Stimulated activated naive CD4-positive, alpha-beta T cell treated with Interleukin-2 at 50 U/mL for 16 hours (primary cell): ENCODE measurements around the gene HABP4.

Experiments used
- DNase-seq: peaks from one replicate; lab custom pipeline; 2025; lab: John Stamatoyannopoulos, UW

Gene HABP4

DNA sequence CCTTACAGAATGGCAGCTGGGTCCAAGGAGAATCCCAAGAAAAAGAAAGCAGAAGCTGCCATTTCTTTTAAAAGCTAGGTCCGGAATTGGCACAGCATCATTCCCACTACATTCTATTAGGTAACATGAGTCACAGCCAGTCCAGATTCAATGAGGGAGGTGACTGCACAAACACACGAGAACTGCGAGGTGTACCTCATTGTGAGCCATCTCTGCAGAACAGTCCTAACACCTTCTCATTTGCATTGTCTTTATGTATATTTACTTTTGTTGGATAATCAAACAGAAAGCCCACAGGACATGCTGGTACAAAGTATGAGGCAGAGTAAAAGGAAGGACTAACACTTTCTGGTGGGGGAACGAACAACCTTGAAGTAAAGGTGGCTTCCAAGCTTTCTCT lies 14.6 kb upstream of the HABP4 start:
- no peak for DNase-seq

DNA sequence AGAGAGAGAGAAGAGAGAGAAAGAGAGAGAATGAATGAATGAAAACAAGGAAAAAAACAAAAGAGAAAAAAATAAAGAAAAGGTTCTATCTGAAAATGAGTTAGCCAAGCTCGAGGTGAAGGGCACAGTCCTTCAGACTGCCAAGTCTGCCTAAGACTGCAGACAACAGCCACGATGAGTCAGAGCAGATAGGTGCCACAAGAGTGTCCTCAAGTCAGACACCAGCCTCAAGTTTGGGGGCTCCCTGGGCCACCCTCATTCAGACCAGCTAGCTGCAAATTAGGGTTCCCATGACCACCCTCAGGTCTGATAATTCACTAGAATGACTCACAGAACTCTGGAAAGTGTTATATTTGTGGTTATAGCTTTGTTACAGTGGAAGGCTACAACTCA lies 13.9 kb upstream of the HABP4 start:
- no peak for DNase-seq

DNA sequence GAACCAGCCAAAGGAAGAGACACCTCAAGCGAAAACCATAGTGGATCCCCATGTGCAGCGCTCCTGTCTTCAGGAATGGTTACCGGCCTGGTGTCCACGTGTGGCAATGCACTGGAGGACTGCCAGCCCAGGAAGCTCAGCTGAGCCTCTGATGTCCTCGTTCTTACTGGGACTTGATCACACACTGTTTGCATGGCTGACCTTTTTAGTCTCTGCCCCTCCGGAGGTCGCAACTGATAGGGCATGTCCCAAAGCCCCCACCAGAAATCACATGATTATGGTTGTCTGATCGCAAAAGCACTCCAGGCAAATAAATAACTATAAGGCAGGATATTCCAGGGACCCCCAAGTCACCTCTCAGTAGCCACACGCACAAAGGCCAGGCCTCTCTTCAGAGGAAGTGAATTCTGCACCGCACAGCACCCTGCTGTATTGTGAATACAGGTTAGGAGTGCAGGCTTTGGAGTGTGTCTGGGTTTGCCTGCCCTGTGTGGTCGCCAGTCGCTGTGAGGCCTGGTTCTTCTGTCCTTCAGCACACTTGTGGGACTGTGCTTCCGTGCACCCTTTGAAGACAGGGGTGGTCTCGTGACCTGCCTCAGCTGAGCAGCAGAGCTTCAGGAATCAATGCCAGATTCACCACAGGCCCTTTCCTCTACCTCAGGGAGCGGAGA lies 13.4 kb upstream of the HABP4 start:
- no peak for DNase-seq

DNA sequence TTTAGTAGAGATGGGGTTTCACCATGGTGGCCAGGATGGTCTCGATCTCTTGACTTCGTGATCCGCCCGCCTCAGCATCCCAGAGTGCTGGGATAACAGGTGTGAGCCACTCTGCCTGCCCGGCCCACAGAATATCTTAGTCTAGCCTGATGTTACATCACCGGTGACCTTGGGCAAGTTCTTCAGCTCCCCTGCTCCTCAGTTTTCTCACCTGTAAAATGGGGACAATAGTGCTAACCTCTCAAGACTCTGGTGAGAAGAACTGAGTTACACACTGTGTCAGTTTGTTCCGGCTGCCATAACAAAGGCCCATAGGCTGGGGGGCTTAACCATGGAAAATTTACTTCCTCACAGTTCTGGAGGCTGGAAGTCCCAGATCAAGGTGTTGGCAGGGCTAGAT lies 12.5 kb upstream of the HABP4 start:
- no peak for DNase-seq

DNA sequence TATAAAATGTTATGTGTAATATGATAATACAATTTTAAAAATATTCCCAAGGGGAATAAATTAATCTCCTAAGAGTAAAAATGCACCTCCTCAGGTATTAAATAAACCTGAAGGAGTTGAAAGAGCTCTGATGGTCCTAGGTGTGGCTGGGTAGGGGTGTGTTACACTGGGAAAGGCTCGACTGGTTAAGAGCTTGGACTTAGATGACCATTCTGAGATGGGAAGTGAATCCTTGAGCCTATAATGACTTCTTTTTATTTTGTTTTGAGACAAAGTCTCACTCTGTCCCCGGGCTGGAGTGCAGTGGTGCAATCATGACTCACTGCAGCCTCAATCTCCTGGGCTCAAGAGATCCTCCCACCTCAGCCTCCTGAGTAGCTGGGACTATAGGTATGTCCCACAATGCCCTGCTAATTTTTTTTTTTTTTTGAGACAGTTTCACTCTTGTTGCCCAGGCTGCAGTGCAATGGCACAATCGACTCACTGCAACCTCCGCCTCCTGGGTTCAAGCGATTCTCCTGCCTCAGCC lies 9.2 kb upstream of the HABP4 start:
- no peak for DNase-seq

DNA sequence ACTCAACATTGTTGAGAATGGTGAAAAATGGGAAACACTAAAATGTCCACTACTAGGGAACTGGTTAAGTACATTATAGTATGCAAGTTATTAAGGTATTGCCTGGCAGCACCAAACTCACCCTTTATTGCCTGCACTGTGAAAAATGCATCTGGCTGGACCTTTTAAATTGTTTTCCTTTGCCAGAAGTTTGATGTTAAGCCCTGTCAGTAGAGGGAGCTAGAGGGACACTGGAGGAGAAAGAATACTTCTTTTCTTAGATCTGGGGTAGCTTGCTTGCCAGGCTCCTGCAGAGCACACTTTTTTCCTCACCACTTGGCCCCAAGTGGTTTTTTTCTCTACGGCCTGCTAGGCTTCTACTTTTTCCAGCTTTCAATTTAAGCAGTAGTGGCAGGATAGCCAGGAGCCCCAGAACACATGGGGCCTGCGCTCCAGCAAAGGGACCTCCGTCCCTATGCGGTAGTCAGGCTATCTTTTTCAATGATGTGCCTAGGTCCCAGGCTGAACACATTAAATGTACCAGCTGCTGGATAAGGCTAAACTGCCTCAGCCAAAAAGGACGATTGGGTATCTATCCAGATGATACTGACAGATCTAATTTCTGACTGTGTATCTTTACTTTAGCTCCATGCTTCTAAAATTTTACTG lies 8.0 kb upstream of the HABP4 start:
- DNase-seq, result no peak

DNA sequence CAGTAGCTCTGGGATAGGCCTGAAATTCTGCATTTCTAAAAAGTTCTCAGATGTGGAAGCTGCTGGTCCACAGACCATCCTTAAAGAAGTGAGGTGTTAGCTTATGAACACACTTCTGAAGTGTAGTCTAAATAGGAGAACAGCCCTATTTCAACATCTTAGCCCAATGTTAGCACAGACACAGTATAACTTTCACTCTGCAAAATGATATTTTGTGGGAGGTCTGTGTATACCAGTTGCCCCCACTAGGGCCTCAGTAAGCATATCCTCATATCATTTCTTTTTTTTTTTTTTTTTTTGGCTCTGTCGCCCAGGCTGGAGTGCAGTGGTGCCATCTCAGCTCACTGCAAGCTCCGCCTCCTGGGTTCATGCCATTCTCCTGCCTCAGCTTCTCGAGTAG lies 7.5 kb upstream of the HABP4 start:
- DNase-seq, result no peak

DNA sequence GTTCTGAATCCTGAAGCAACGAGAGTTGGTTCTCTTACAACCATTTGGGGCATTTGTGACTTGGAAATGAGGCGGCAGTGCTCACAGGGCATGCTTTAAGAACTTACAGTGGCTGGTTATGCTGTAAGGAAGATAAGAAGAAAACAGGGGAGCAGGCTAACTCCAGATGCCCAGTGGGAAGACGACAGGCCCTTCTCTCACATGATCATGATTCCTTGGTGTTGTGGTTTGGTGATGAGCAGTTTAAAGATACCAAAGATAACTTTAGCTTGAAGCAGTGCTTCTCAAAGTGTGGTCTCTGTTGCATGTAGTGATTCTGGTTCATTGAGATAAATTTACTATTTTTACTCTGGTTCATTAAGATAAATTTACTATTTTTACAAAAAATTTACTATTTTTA lies 2.6 kb upstream of the HABP4 start:
- DNase-seq, result no peak

DNA sequence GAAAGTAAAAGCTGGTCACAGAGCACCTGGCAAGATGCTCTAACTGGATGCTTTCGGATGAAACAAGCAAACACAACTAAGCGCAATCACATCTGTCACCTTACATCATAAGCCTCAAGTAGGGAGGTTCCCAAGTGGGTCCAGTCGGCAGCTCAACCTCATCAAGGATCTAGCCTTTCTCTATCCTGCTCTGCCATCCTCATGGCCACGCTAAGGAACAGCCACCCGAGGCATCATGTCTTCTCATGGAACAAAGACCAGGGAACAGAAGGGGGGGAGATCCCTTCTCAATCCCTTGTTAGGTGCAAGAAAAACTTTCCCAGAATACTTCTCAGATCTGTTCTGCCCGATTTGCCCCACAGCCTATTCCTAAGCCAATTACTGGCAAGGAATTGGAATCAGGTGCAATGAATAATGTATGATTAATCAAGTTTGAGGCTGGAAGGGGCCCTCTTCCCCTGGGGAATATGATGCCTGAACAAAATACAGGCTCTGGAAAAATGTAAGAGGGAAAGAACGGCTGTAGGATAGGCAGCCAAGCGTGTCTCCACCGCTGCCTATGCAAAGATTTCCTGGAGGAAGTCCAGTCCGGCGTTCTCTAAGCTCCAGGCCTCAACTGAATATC lies 1.3 kb upstream of the HABP4 start:
- DNase-seq, result no peak

DNA sequence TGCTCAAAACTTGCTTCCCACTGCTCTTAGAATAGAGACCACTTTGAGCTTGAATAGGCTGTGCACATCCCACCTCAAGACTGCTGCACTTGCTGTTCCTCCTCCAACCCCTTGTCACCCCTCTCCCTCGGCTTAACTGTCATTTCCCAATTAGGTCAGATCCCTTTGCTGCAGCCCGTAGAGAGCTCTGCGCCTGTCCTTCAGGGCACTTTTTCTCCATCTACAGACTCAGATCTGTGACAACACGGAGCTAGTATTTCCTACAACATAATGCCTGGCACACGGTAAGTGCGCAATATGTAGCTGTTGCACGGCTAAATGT lies 485 bp upstream of the HABP4 start:
- DNase-seq, result no peak

DNA sequence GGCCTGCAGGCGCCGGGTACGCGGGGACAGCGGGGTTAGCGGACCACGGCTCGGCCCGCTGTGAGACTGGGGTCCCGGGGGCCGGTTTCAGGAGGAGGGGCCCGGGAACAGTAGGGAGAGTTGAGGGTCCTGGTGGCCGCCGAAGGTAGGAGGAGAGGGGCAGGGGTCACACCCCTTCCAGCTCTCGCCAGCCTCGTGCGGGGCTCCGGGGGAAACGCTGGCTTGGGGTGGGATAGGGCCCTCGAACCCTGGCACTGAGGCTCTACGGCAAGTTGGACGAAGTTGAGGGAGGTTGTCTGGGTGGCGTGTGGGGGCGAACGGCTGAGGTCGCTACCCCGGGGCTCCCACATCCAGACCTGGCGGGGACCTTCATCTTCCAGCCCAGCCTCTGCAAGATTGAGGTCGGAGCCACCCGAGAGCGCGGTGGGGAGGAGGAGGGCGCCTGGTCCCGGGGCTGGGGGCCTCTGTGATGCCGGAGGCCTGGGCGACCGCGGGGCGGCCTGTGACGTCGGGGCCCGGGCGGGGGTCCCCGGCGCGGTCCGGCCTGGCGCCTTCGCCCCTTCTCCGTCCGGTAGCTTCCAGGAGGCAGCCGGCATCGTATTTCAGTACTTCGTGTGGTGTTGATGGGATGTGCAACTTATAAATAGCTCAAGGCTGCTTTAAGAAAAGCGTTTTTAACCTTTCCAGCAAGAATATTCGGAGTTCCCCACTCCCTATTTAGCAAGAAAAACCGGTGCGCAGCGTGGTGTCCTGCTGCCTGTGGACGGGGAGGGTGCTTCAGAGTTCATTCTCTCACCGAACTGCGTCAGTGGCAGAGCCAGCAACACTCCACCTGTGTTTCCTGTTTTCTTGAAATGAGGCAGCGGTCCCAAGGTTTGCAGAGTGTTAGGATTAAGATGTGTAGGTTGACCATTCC lies 902 bp downstream of the HABP4 start:
- DNase-seq, result peak; percentile 11

DNA sequence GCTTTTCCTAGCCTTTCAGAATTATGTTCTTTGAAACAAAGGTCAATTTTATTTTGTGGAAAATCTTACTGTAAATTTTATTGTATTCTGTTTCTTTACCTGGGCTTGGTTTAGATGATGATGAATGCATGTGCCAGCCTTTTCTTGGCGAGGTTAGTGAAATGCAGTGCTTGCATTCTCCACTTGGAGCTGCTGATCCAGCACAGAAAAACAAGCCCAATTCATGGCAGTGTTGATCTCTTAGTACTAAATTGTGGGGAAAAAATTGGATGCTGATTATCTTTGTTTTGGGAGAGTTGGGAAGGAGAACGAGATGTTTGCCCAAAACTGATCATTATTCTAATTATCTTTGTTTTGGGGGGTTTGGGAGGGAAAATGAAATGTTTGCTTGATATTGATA lies 3.7 kb downstream of the HABP4 start:
- DNase-seq, result no peak

DNA sequence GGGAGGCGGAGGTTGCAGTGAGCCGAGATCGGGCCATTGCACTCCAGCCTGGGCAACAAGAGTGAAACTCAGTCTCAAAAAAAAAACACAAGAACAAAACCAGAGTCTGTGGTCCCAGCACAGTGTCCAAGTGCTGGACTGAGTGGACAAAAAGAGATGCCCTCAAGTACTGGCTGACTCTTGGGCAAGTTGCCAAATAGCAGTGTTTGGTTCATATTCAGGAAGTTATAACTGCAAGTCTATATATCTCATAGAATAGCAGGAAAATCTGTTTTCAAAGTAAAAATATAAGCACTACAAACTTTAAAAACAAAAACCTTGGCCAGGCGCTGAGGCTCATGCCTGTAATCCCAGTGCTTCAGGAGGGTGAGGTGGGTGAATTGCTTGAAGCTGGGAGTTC lies 7.3 kb downstream of the HABP4 start:
- no peak for DNase-seq

DNA sequence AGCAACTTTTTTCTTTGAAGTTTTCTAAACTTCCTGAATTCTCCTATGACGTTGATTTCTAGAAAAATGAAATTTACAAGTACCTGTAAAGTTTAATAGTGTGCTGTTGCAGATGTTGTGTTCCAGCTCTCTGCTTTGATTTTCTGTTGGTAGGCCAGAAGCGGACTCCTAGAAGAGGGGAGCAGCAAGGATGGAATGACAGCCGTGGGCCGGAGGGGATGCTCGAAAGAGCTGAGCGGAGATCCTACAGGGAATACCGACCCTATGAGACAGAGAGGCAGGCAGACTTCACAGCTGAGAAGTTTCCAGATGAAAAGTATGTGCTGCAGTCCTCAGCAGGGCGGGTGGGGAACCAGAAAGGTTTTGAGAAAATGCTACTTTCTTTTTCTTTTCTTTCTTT lies 8.3 kb downstream of the HABP4 start:
- DNase-seq, result no peak

DNA sequence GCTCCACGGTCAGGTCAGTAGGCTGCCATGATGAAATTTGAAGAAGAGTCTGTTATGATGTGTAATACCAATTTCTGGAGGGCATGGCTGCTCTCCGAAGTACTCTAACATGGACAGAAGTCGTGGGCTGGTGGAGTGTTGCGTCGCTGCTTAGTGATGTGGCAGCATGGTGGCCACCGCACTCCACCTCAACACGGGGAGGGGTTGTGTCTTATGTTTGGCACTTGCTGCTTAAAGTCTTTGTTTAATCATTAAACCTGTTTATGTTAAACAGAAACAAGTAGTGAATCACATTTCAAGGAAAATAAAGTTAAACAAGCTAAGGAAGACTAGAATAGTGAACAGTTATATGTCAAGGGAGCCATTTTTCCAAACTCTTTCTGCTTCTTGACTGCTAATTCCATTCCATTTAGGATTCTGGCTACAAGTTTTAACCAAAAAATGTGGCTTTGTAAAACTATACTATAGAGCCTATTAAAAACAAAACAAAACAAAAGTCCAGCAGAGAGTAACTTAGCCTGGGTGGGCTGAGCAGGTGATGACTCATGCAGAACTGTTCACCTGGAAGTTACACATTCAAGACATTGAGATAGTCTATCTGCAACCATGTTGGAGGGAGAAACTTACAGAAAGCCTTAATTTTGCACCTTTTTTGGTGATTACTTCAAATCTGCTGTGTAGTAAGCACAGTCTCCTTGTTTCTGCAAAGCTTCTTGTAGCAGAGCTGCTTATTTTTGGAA lies 9.5 kb downstream of the HABP4 start:
- no peak for DNase-seq

DNA sequence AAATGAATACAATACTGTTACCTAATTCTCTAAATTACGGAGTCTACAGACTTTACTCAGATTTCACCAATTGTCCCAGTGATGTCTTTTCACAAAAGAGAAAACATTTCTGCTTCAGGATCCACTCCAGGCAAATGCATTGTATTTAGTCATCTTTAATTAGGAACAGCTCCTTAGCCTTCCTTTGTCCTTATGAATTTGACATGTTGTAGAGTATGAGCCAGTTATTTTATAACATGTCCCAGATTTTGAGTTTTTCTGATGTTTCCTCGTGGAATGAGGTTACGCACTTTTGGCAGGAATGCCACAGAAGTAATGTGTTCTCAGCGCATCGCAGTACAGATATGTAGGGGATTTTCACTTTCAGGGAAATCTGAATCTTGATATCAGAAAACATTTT lies 10.5 kb downstream of the HABP4 start:
- DNase-seq, result no peak

DNA sequence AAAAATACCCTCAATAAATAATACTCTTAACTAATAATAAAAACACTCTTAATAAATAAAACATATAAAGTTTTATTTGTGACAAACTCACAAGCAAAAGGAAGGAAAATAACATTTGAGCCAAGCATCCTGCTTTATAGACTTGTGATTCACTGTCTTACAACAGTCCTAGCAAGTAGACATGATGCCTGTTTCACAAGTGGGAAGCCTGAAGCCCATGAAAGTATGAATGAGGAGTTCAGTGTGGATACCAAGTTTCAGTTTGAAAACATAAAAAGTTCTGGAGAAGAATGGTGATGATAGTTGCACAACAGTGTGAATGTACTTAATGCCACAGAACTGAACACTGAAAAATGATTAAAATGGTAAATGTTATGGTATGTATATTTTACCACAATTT lies 10.9 kb downstream of the HABP4 start:
- DNase-seq, result no peak

DNA sequence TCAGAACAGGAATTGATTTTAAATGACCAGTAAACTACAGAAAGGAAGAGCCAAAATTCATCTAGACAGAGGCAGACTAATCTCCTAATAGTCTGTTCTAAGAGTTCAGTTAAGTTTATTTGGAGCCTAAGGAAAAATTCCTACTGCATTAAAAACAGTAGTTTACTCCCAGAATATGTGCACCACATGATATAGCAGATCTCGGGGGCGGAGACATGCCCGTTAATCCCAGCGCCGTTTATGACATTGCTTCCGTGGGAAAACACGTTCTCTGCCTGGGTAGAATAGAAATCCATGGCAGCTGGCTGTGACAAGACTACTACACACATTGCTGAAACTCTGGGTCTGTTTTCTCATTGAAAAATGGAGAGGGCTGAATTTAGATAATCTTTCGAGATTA lies 11.4 kb downstream of the HABP4 start:
- DNase-seq, result no peak

DNA sequence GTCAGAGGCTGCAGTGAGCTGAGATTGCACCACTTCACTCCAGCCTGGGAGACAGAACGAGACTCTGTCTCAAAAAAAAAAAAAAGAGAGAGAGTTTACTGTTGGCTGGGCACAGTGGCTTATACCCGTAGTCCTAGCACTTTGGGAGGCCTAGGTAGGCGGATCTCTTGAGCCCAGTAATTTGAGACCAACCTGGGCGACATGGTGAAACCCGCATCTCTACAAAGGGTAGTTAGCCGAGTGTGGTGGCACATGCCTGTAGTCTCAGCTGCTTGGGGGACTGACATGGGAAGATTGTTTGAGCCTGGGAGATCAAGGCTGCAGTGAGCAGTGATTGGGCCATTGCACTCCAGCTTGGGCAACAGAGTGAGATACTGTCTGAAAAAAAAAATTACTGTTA lies 12.6 kb downstream of the HABP4 start:
- no peak for DNase-seq

DNA sequence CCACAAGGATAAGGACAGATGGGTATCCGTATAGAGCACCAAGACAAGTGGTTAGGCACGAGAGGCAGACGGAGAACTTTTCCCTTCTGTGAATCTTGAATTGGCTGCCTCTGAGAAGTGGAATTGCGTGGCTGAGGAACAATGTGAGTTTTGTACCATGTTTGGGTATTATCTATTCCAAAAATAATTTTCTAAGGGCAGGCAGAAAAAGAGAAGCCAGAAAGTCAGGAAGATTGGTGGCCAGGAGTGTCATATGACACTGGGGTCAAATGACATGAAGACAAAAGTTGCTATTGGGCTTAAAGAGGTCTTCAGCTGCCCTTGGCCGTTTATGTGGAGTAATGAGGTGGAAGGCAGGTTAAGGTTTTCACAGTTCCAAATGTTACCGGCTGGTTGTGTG lies 14.5 kb downstream of the HABP4 start:
- no peak for DNase-seq

DNA sequence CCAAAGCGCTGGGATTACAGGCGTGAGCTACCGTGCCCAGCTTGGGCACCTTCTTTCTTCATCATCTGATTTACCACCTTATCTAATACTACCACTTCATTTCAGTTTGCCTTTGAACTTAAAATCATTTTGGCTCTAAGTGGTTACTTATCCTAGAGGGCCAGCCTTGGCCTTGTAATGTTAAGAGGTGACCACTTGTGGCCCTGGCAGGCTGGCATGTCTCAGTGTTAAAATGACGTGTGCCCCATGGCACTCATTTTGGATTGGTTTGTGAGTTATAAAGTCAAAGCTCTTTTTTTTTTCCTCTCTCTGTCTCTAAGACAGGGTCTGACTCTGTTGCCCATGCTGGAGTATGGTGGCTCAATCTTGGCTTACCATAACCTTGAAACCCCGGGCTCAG lies 17.8 kb downstream of the HABP4 start:
- no peak for DNase-seq

DNA sequence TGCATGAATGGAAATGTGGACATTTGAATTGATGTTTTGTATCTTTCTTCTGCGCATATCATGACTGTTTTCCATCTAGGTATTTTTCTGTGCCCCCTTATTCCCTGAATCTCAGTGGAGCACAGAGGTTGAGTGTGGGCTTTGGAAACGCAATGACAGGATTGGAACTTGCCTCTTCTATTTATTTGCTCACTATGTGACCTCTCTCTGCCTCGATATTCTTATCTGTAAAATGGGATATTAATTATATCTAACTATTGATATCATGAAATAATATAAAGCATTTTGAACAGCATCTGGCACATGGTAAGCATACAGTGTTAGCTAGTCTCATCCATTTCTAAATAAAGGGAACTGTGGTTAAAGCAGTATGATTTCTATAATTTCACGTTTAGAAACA lies 26.0 kb downstream of the HABP4 start:
- DNase-seq, result no peak
